NAMALWA (cell line): Measurements from ENCODE around the gene SLC22A23.

ENCODE experiments used
- DNase-seq: peaks from one replicate; pipeline ENCODE4 v3.0.0-alpha.2; 2015; ENCODE audit warnings: low spot score

SLC22A23 gene

GRCh38 chr6:3351829-3352524, 104.9 kb downstream of the SLC22A23 start:
- DNase-seq, result no peak

GRCh38 chr6:3351105-3351676, 105.7 kb downstream of the SLC22A23 start:
- DNase-seq, result no peak

- no peak for DNase-seq
Measured at GRCh38 chr6:3350252-3350796, 106.5 kb downstream of the SLC22A23 start.

GRCh38 chr6:3349388-3350251, 107.2 kb downstream of the SLC22A23 start:
- no peak for DNase-seq

GRCh38 chr6:3348821-3349220, 108.0 kb downstream of the SLC22A23 start:
- no peak for DNase-seq

- no peak for DNase-seq
Measured at GRCh38 chr6:3347826-3348225, 109.0 kb downstream of the SLC22A23 start.

- DNase-seq, result no peak
Measured at GRCh38 chr6:3347247-3347646, 109.6 kb downstream of the SLC22A23 start.

GRCh38 chr6:3346476-3346875, 110.4 kb downstream of the SLC22A23 start:
- no peak for DNase-seq

- DNase-seq, result no peak
Measured at GRCh38 chr6:3345836-3346235, 111.0 kb downstream of the SLC22A23 start.

GRCh38 chr6:3343089-3343883, 113.6 kb downstream of the SLC22A23 start:
- DNase-seq, result no peak

GRCh38 chr6:3341467-3341866, 115.4 kb downstream of the SLC22A23 start:
- no peak for DNase-seq

GRCh38 chr6:3340894-3341293, 116.0 kb downstream of the SLC22A23 start:
- DNase-seq, result no peak

GRCh38 chr6:3340358-3340802, 116.5 kb downstream of the SLC22A23 start:
- DNase-seq, result no peak

- DNase-seq, result no peak
Measured at GRCh38 chr6:3339811-3340210, 117.0 kb downstream of the SLC22A23 start.

GRCh38 chr6:3337521-3338350, 119.1 kb downstream of the SLC22A23 start:
- no peak for DNase-seq

GRCh38 chr6:3336859-3337515, 119.9 kb downstream of the SLC22A23 start:
- DNase-seq, result no peak

GRCh38 chr6:3336066-3336786, 120.6 kb downstream of the SLC22A23 start:
- DNase-seq, result no peak

- no peak for DNase-seq
Measured at GRCh38 chr6:3335169-3335568, 121.7 kb downstream of the SLC22A23 start.

GRCh38 chr6:3334555-3334954, 122.3 kb downstream of the SLC22A23 start:
- no peak for DNase-seq

- no peak for DNase-seq
Measured at GRCh38 chr6:3333263-3333662, 123.6 kb downstream of the SLC22A23 start.
